GM21526 (cell line): Measurements from ENCODE around the gene PTPRQ.

Source experiments
- ATAC-seq: cut with Tn5 transposase; IDR thresholded peaks from one replicate; pipeline ENCODE4 v1.9.1; 2021; ENCODE audit warnings: moderate library complexity; ENCODE audit not compliant: unreplicated experiment, low FRiP score

The PTPRQ gene

DNA sequence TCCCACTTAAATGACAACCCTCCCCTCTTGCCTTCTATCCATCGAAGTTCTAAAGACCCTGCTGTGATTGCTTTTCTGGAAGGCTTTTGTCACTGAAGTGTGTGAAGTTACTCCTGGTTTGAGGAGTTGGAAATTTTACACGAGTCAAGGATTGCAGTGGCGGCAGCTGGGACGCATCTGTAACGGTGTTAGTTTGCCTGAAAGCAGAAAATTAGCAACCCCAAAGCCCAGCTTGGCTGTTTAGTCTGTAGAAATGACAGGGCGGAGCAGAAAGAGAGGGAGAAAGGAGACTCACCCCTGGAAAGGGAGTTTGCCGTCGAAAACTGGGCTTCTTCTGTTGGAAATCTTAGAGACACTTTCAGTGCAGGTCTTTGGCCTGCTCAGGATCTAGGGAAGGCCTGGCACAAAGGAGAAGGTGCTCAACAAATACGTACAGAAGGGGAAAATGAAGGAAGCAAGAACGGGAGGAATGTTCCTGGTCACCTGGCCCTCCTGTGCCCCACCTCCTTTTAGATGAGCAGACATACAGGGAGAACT, 271.7 kb downstream of the PTPRQ start:
- ATAC-seq, result no peak

DNA sequence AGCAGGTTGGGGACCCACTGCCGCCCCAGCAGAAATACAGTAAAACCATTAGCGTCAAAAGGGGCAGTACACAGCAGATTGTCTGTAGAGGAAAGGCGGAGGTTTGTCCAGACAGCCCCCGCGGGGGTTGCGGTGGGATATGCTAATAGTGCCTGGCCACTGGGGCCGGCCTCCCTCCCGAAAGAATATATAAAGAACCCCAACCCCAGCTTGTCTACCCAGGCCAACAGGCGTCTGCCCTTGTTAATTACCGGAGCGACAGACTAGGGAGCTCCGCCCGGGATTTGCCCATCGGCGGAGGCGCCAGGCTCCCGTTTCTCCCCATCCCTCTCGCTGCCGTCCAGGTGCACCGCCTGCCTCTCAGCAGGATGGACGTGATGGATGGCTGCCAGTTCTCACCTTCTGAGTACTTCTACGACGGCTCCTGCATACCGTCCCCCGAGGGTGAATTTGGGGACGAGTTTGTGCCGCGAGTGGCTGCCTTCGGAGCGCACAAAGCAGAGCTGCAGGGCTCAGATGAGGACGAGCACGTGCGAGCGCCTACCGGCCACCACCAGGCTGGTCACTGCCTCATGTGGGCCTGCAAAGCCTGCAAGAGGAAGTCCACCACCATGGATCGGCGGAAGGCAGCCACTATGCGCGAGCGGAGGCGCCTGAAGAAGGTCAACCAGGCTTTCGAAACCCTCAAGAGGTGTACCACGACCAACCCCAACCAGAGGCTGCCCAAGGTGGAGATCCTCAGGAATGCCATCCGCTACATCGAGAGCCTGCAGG, 272.8 kb downstream of the PTPRQ start, which contains the start of gene MYF5:
TSS of gene MYF5 (plus strand) at position 217 of the 774 bp plus-strand sequence. CDS start at position 369, 152 bp downstream.
- ATAC-seq, result no peak

GRCh38 chr12:80717856-80718255, 273.8 kb downstream of the PTPRQ start:
- ATAC-seq, result no peak

DNA sequence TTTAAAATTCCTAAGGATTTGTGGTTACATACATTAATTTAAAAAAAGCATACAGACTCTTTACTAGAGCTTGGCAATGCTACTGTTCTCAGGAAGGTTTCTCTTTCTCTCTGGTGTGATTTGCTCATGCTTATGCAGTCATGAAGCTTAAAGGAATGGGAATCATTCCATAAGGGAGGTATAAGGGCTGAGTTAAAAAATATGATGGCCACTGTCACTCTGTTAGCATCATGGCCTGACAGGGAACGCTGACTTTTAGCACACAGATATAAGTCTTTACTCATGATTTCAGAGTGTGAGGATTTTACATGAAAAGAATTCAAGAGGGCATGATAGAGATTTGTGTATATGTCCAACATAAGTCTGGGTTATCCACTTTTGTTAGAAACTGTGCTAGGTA, 276.5 kb downstream of the PTPRQ start:
- no peak for ATAC-seq

DNA sequence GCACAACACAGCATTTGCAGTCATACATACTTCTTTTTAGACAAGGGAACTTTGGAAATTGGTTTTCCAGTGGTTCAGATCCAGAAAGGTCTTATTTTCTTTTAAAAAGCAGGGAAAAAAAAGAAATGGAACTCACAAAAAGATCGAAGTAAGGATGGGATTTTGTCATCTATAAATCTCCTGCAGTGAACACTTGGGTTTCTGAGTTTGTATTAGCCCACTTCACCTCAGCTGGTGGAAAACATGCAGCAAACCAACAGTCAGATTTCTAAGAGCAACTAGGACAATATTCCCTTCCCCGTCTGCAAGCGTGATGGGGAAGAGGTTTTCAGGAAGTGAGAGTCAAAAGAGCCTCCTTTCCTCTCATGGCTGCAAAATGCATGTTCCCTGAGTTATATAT, 277.3 kb downstream of the PTPRQ start:
- ATAC-seq, result no peak
